IMR-90 (cell line): Measurements from ENCODE around the gene XPNPEP2. TPM values are rescaled to one million over a fixed set of nuclear protein-coding genes. Genes with fewer than 3 reads are reported as not detected.

Experiments
- ATAC-seq: fragments of 200-7000 bp; cut with Tn5 transposase; 2 replicates; pipeline ENCODE4 v1.9.1; 2020; ENCODE audit warnings: low read depth, mild to moderate bottlenecking, moderate library complexity
- BruUV-seq: library from RNA; stranded (reverse); fragments of 400-500 nt; replicated peaks from 2 replicates; lab custom pipeline; 2021; lab: Mats Ljungman, UMichigan
- CTCF ChIA-PET: fragments of 300-600 bp; formaldehyde crosslinking; extraction: SDS; loops from one replicate; lab custom pipeline; 2021; ENCODE audit warnings: antibody characterized with exemption; lab: Yijun Ruan, JAX
- POLR2A ChIA-PET: fragments of 300-600 bp; sonication (Branson Sonifier 250); formaldehyde crosslinking; loops from one replicate; lab custom pipeline; 2022; ENCODE audit warnings: antibody characterized with exemption; ENCODE audit not compliant: unreplicated experiment; lab: Charles Lee
- DNase-seq: peaks from one replicate; pipeline ENCODE4 v3.0.0; 2013
- H2AFZ ChIP-seq: replicated peaks from 2 replicates; pipeline ENCODE3; 2013; ENCODE audit warnings: low read length, mild to moderate bottlenecking; ENCODE audit not compliant: poor library complexity
- H2AK5ac ChIP-seq: 2 replicates; pipeline ENCODE4 v1.6.1; 2013; ENCODE audit warnings: low read depth, low read length, inconsistent platforms
- H2AK9ac ChIP-seq: replicated peaks from 2 replicates; pipeline ENCODE3; 2013; ENCODE audit warnings: mild to moderate bottlenecking, low read depth, low read length, moderate library complexity; ENCODE audit not compliant: poor library complexity
- H2BK120ac ChIP-seq: 2 replicates; pipeline ENCODE4 v1.6.1; 2013; ENCODE audit warnings: low read depth, low read length, inconsistent platforms
- H2BK15ac ChIP-seq: 3 replicates; pipeline ENCODE4 v1.6.1; 2013; ENCODE audit warnings: low read depth, low read length, inconsistent platforms
- H2BK20ac ChIP-seq: 2 replicates; pipeline ENCODE4 v1.6.1; 2013; ENCODE audit warnings: low read depth, mild to moderate bottlenecking, inconsistent platforms, low read length, moderate library complexity
- H2BK5ac ChIP-seq: 2 replicates; pipeline ENCODE4 v1.6.1; 2013; ENCODE audit warnings: mild to moderate bottlenecking, low read depth, low read length, inconsistent platforms; ENCODE audit not compliant: poor library complexity, severe bottlenecking
- H3K14ac ChIP-seq: replicated peaks from 2 replicates; pipeline ENCODE4 v1.6.1; 2013; ENCODE audit warnings: low read depth, low read length, inconsistent platforms
- H3K18ac ChIP-seq: 2 replicates; pipeline ENCODE4 v1.6.1; 2013; ENCODE audit warnings: low read depth, low read length, control low read depth
- H3K23ac ChIP-seq: 2 replicates; pipeline ENCODE4 v1.6.1; 2013; ENCODE audit warnings: low read depth, low read length, inconsistent platforms
- H3K27ac ChIP-seq: 2 replicates; pipeline ENCODE4 v1.5.1; 2013; ENCODE audit warnings: mild to moderate bottlenecking, control low read depth, low read length; ENCODE audit not compliant: insufficient read depth
- H3K27me3 ChIP-seq: 2 replicates; pipeline ENCODE4 v1.6.1; 2013; ENCODE audit warnings: low read length; ENCODE audit not compliant: control insufficient read depth, insufficient read depth
- H3K36me3 ChIP-seq: 2 replicates; pipeline ENCODE4 v1.6.1; 2013; ENCODE audit warnings: low read length, mixed read lengths; ENCODE audit not compliant: control insufficient read depth, insufficient read depth
- H3K4ac ChIP-seq: 2 replicates; pipeline ENCODE4 v1.6.1; 2013; ENCODE audit warnings: low read depth, low read length, inconsistent platforms
- H3K4me1 ChIP-seq: 2 replicates; pipeline ENCODE4 v1.6.1; 2013; ENCODE audit warnings: low read length, mixed read lengths; ENCODE audit not compliant: control insufficient read depth, insufficient read depth
- H3K4me2 ChIP-seq: 2 replicates; pipeline ENCODE4 v1.6.1; 2013; ENCODE audit warnings: low read depth, mild to moderate bottlenecking, control low read depth, low read length, moderate library complexity
- H3K4me3 ChIP-seq: 2 replicates; pipeline ENCODE4 v1.5.1; 2013; ENCODE audit warnings: low read depth, mild to moderate bottlenecking, control low read depth, low read length, moderate library complexity; ENCODE audit not compliant: insufficient read depth
- H3K56ac ChIP-seq: 2 replicates; pipeline ENCODE4 v1.6.1; 2013; ENCODE audit warnings: low read length, inconsistent platforms; ENCODE audit not compliant: insufficient read depth; ENCODE audit errors: extremely low read depth
- H3K79me1 ChIP-seq, 2 experiments: 2 replicates each; pipeline ENCODE4 v1.6.1; 2013; ENCODE audit warnings: low read length in 2 of 2, inconsistent platforms in 1 of 2, low read depth in 1 of 2
- H3K9ac ChIP-seq: 2 replicates; pipeline ENCODE4 v1.6.1; 2013; ENCODE audit warnings: low read depth, low read length, control low read depth
- H3K9me1 ChIP-seq: 2 replicates; pipeline ENCODE4 v1.6.1; 2013; ENCODE audit warnings: low read length, inconsistent platforms; ENCODE audit not compliant: insufficient read depth
- H3K9me3 ChIP-seq: 2 replicates; pipeline ENCODE4 v1.6.1; 2013; ENCODE audit warnings: low read length; ENCODE audit not compliant: control insufficient read depth, insufficient read depth
- H4K20me1 ChIP-seq: 2 replicates; pipeline ENCODE4 v1.6.1; 2013; ENCODE audit warnings: low read length, inconsistent platforms; ENCODE audit not compliant: insufficient read depth
- H4K5ac ChIP-seq: 2 replicates; pipeline ENCODE4 v1.6.1; 2013; ENCODE audit warnings: mild to moderate bottlenecking, low read depth, low read length, control low read depth
- H4K8ac ChIP-seq, 2 experiments: 2 replicates each; pipeline ENCODE4 v1.6.1; 2013; ENCODE audit warnings: low read depth in 2 of 2, low read length in 2 of 2, control low read depth in 1 of 2, inconsistent platforms in 1 of 2
- H4K91ac ChIP-seq: 2 replicates; pipeline ENCODE4 v1.6.1; 2013; ENCODE audit warnings: low read depth, low read length, inconsistent platforms; ENCODE audit not compliant: insufficient read depth
- CTCF ChIP-seq: conservative IDR thresholded peaks from 2 replicates; pipeline ENCODE4 v1.5.1; 2012; ENCODE audit warnings: mild to moderate bottlenecking, low read depth, low read length, improper control_type of control experiment
- MAFK ChIP-seq: IDR thresholded peaks from 2 replicates; pipeline ENCODE4 v1.6.1; 2012; ENCODE audit warnings: low read depth, low read length, improper control_type of control experiment
- WGBS, 2 experiments: methylation state at CpG; one replicate each; pipeline versions ENCODE4 v1.1.5 to v1.1.7; 2013; ENCODE audit warnings: missing lambda C conversion rate in 2 of 2; ENCODE audit not compliant: insufficient read length in 1 of 2; ENCODE audit errors: extremely low coverage in 2 of 2; 5-methylcytosine and 5-hydroxymethylcytosine counted together
- dilution Hi-C: fragments of 300-500 bp; cut with HindIII; formaldehyde crosslinking; loops from one replicate; pipeline ENCODE4 v1.14.3; 2018; ENCODE audit warnings: low sequenced_read_pairs; ENCODE audit not compliant: unreplicated experiment
- in situ Hi-C: fragments of 300-500 bp; cut with MboI; formaldehyde crosslinking; loops from 3 replicates; pipeline ENCODE4 v1.14.3; 2019; ENCODE audit warnings: low sequenced_read_pairs, inconsistent platforms, mixed read lengths
- intact Hi-C: fragments of 100-400 bp; cut with micrococcal nuclease; formaldehyde crosslinking; loops from 2 replicates; pipeline ENCODE4 v1.10.0; 2022
- polyA plus RNA-seq, 3 experiments: library from polyadenylated mRNA; depleted of rRNA; stranded (reverse); fragments of >200 nt; gene quantifications; 2 replicates each; pipeline ENCODE4 v1.2.3, GENCODE V29; 2012; ENCODE audit warnings: low replicate concordance in 1 of 3
- total RNA-seq: library from RNA; depleted of rRNA; stranded (reverse); fragments of >200 nt; gene quantifications from 2 replicates; pipeline ENCODE4 v1.2.3, GENCODE V29; 2012

XPNPEP2 gene
- total and polyA plus RNA-seq, 2 of the 4 experiments (the other 2 are of a cell fraction) = under 0.01 to 0.07 TPM

DNA sequence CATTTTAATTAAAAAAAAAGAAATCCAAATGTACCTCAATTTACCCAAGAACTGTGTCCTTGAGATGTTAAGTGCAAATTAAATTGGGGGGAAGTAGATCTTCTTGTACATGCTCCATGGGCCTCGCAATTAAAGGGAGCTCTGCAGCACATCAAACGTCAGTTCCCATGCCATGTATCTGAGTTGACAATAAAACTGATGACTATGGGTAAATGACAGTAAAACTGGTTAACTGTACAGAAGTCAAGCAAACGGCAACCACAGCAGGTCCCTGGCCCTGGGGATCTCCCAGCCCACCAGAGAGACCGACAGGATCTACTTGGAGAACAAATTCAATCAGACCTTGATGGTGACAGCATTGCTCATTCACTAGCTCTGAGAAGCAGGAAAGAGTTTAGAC lies 32.8 kb upstream of the XPNPEP2 start:
- no peak overlapping the region for H2AK5ac ChIP-seq
- H3K14ac ChIP-seq = no peak overlapping the region
- no peak overlapping the region for H4K5ac ChIP-seq
- no peak overlapping the region for H2AK9ac ChIP-seq
- no TSS peak for BruUV-seq
- no peak overlapping the region for H2AFZ ChIP-seq
- no peak overlapping the region for H3K4me3 ChIP-seq
- no peaks in the 10 kb centered on the region for H3K9me1 ChIP-seq
- ATAC-seq = no peak
- no peak overlapping the region for H4K91ac ChIP-seq
- H4K20me1 ChIP-seq = no peaks in the 10 kb centered on the region
- H3K4ac ChIP-seq = no peak overlapping the region
- H3K27me3 ChIP-seq = peaks cover 23% of the 10 kb centered on the region; the same call in 1 of the 2 replicates
- in situ Hi-C loops = no loop called here
- no peak overlapping the region for H3K27ac ChIP-seq
- no peaks in the 10 kb centered on the region; the same call in none of the 2 replicates for H3K9me3 ChIP-seq
- ChIA-PET CTCF (no interaction called here), POLR2A (interaction anchor here (1.2 kb wide), 1 partner anchor 11 kb away, joined by 4 read pairs; no protein-coding TSS in a partner anchor)
- no peaks in the 10 kb centered on the region for H3K79me1 ChIP-seq
- no peak overlapping the region for H2BK15ac ChIP-seq
- no peak overlapping the region for H3K4me2 ChIP-seq
- H4K8ac ChIP-seq = no peak overlapping the region
- no peak overlapping the region for H3K23ac ChIP-seq
- H3K9ac ChIP-seq = no peak overlapping the region
- intact Hi-C loops = no loop called here
- H3K4me1 ChIP-seq = no peaks in the 10 kb centered on the region
- no peak overlapping the region for H2BK5ac ChIP-seq
- H3K56ac ChIP-seq = no peak overlapping the region
- H2BK120ac ChIP-seq = no peak overlapping the region
- H3K36me3 ChIP-seq = no peaks in the 10 kb centered on the region
- dilution Hi-C loops = no loop called here
- peak; percentile 67 for TF ChIP-seq MAFK
- TF ChIP-seq CTCF = no peak
- H3K18ac ChIP-seq = no peak overlapping the region
- DNase-seq = no peak
- H2BK20ac ChIP-seq = no peak overlapping the region
- 17% methylated on average over 1 of the region's 4 CpGs; no CpG with 5 or more reads in 1 of the 2 experiments for WGBS, 2 experiments
